T-helper 2 cell treated with Interferon-gamma antibody and Interleukin-4, amounts not matched to agents 100 ng/mL and 5 ng/mL, for 36 hours (primary cell): Measurements from ENCODE around the gene AGO3. TPM values are rescaled to one million over a fixed set of nuclear protein-coding genes. Genes with fewer than 3 reads are reported as not detected.

Experiments used
- intact Hi-C: fragments of 100-400 bp; cut with micrococcal nuclease; formaldehyde crosslinking; loops from one replicate; pipeline ENCODE4 v1.15.1; 2023
- total RNA-seq: library from RNA; stranded (reverse); gene quantifications from 2 replicates; pipeline ENCODE4 v1.2.3, GENCODE V29; 2022

AGO3 gene
- total RNA-seq, 1 donor from 2014 or later = 24.7 TPM

DNA sequence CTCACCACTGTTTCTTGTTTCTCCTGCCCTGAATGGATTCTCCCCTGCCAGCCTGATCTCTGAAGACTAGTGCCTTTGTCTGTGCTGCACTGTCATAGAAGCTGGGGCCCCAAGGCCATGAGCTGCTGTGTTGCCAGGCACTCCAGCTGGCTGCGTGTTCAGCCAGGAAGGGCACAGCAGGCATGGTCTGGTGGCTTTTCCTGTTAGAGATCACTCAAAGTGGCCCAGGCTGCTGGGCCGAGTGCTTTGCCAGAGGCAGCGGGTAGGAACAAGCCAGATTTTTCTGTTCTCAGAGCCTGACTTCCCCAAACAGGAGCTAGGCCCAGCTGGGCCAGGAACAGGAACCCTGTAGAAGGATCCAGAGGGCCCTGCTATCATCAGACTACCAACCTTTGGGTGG lies 163.0 kb downstream of the AGO3 start:
- intact Hi-C loops = no loop called here

DNA sequence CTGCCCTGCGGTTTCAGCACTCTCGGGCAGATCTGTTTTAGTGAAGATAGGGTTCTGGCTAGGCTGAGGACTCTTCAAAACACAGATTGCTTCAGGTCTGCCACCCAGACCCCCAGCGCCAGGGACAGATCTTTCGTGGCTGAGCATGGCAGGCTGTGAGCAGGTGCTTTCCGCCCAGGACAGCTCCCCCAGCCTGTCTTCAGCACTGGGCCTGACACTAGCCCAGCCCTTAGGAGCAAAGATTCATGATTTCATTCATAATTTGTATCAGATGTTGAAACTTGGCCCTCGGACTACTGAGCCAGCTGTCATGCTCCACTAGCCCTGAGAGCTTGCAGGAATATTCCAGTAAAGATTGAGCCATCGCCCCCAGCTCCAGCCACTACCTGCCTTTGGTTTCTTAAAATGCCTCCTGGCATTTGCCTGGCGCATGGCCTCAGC lies 163.7 kb downstream of the AGO3 start:
- intact Hi-C loops = no loop called here

DNA sequence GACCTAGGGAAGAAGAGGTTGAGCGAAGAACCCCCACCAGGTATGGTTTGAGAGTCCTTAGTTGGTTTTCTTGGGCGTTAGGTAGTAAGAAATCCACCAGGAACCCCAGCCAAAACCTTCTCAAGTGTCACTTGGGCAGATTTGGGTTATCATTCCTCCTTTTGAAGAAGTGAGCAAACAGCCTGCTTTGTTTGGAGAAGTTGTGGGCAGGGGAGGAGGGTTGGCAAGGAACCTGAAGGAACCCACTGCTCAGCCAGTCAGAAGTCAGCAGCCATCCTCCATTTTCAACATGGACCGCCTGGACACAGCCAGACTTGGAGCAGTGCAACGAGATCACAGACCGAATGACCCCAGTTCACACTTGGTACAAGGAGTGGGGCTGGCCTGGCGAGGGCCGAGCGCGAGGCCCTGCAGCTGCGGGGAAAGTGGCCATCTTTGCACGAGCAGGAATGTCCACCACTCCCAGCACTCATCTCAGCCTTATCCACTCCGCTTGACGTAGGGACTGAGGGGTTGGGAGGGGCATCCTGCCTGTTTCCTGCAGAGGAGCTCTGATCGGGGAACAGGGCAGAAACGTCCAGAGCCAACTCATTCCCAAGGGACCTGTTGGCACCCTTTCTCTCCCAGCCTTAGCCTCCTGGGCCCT lies 165.0 kb downstream of the AGO3 start:
- intact Hi-C loops = no loop called here

DNA sequence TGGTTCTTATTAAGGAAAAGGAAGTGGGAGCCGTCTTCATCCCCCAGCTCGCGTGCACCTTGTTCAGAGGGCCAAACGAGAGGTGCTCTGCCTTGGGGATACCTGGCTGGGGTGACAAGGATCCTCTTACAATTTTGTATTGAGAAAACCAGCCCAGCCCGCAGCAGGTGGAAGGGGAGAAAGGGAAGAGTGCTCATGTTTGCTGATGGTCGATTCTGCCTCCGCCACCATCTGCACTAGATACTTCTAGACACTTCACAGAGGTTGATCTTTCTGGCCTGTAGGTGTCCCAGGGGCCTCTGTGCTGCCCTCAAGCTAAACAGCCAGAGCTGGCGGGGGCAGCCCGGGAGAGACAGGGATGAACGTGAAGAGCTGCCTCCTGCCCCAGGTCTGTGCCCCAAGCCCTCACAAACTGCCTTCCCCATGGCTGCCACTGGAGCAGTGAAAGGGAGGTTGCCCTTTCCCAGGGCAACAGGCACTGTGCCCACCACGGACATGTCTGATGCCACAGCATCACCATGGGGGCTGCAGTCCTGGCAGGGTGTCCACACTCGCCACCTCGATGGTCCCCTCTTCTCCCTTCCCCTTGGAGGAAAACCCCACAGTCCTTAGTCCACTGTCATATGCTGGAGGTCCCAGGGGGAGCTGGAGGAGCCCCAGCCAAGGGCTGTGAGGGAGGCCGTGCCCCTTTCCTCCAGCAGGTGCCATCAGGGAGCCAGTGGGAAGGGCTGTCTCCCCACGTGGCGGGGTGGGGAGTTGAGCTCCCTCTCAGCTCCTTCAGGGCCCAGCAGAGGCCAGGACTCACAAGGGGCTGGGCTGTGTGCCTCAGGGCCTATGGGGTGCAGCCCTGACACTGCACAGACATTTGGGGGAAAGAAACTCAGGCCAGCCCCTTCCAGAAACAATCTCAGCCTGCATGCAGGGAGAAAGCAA lies 165.9 kb downstream of the AGO3 start:
- intact Hi-C loops = no loop called here

GRCh38 chr1:36097693-36098585 lies 167.0 kb downstream of the AGO3 start:
- intact Hi-C loops = no loop called here

GRCh38 chr1:36098650-36099365 lies 167.9 kb downstream of the AGO3 start:
- intact Hi-C loops = loop anchor here (1.0 kb wide), 4 partner anchors 35 to 321 kb away; no protein-coding TSS in a partner anchor

GRCh38 chr1:36099681-36100341 lies 168.9 kb downstream of the AGO3 start:
- intact Hi-C loops = loop anchor here (1.0 kb wide), 4 partner anchors 34 to 320 kb away; no protein-coding TSS in a partner anchor

GRCh38 chr1:36100376-36100775 lies 169.5 kb downstream of the AGO3 start:
- intact Hi-C loops = no loop called here

GRCh38 chr1:36101546-36101945 lies 170.6 kb downstream of the AGO3 start:
- intact Hi-C loops = no loop called here

- intact Hi-C loops = no loop called here
Observed at GRCh38 chr1:36106269-36106668, 175.4 kb downstream of the AGO3 start.

GRCh38 chr1:36107394-36107793 lies 176.5 kb downstream of the AGO3 start:
- intact Hi-C loops = no loop called here

- intact Hi-C loops = no loop called here
Observed at GRCh38 chr1:36108314-36108713, 177.4 kb downstream of the AGO3 start.

GRCh38 chr1:36109041-36109679 lies 178.3 kb downstream of the AGO3 start:
- intact Hi-C loops = no loop called here

- intact Hi-C loops = no loop called here
Observed at GRCh38 chr1:36111151-36111550, 180.2 kb downstream of the AGO3 start.

GRCh38 chr1:36112823-36113222 lies 181.9 kb downstream of the AGO3 start:
- intact Hi-C loops = no loop called here

DNA sequence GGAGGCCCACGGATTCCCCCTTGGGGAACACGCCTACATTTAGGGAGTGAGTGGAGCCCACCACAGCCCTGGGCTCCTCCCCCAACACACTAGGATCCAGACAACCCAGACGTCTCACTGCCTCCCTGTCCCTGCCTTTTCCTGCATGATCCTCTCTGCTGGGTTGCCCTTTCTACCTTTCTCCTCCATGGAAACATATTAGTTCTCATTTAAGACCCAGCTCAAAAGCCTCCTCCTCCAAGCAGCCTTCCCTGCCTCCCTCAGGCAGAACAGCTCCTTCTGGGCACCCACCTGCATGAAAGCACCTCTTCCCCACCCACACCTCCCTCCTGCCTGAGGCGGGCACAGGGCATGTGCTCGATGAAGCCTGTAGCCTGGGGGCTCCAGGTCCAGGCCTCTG lies 183.5 kb downstream of the AGO3 start:
- intact Hi-C loops = no loop called here

GRCh38 chr1:36115200-36115669 lies 184.3 kb downstream of the AGO3 start:
- intact Hi-C loops = no loop called here

GRCh38 chr1:36115931-36116330 lies 185.0 kb downstream of the AGO3 start:
- intact Hi-C loops = no loop called here

GRCh38 chr1:36116901-36117300 lies 186.0 kb downstream of the AGO3 start:
- intact Hi-C loops = no loop called here
